ENCODE results near the gene CCRL2. TPM values are rescaled to one million over a fixed set of nuclear protein-coding genes. Genes with fewer than 3 reads are reported as not detected.

The CCRL2 gene
- total and polyA plus RNA-seq, 9 of the 15 experiments (the other 6 are each of a cell fraction or from before 2014, with no cell fraction given) = 3.4 to 5.7 (median 4.0) TPM

DNA sequence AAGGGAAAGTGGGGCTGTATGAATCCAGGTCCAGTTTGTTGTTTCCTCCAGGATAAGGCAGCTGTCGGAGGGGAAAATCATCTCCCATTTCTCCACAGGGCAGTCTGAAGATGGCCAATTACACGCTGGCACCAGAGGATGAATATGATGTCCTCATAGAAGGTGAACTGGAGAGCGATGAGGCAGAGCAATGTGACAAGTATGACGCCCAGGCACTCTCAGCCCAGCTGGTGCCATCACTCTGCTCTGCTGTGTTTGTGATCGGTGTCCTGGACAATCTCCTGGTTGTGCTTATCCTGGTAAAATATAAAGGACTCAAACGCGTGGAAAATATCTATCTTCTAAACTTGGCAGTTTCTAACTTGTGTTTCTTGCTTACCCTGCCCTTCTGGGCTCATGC is 911 bp downstream of the CCRL2 start (continued):
- TF ChIP-seq MYC (IDR thresholded peaks at IDR 0.05; ENCODE audit: low read depth, low read length) (no peak), MYC (CRISPR knock-in tag; IDR thresholded peaks at IDR 0.05; ENCODE audit: borderline replicate concordance, low read depth) (0 out of 2 replicates have a peak, but pooled peaks have one; percentile 17), TEAD1 (CRISPR knock-in tag; IDR thresholded peaks at IDR 0.05) (no peak), TCF7 (IDR thresholded peaks at IDR 0.05; ENCODE audit: borderline replicate concordance) (no peak), ELF2 (CRISPR knock-in tag; IDR thresholded peaks at IDR 0.05) (no peak), GTF2F1 (IDR thresholded peaks at IDR 0.05; ENCODE audit: low read depth, low read length) (no peak), ERF (CRISPR knock-in tag; IDR thresholded peaks at IDR 0.05) (0 out of 2 replicates have a peak, but pooled peaks have one; percentile 35), TRIM28 (IDR thresholded peaks at IDR 0.05) (no peak)
- TF ChIP-seq, protein P1, sequence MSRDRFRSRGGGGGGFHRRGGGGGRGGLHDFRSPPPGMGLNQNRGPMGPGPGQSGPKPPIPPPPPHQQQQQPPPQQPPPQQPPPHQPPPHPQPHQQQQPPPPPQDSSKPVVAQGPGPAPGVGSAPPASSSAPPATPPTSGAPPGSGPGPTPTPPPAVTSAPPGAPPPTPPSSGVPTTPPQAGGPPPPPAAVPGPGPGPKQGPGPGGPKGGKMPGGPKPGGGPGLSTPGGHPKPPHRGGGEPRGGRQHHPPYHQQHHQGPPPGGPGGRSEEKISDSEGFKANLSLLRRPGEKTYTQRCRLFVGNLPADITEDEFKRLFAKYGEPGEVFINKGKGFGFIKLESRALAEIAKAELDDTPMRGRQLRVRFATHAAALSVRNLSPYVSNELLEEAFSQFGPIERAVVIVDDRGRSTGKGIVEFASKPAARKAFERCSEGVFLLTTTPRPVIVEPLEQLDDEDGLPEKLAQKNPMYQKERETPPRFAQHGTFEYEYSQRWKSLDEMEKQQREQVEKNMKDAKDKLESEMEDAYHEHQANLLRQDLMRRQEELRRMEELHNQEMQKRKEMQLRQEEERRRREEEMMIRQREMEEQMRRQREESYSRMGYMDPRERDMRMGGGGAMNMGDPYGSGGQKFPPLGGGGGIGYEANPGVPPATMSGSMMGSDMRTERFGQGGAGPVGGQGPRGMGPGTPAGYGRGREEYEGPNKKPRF (IDR thresholded peaks at IDR 0.05; ENCODE audit: low read depth, low read length) = no peak

DNA sequence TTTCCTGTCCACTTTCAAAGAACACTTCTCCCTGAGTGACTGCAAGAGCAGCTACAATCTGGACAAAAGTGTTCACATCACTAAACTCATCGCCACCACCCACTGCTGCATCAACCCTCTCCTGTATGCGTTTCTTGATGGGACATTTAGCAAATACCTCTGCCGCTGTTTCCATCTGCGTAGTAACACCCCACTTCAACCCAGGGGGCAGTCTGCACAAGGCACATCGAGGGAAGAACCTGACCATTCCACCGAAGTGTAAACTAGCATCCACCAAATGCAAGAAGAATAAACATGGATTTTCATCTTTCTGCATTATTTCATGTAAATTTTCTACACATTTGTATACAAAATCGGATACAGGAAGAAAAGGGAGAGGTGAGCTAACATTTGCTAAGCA is 1.8 kb downstream of the CCRL2 start:
- ATAC-seq = no peak
- Histone ChIP-seq H3K4me1 (replicated peaks in 1 of 2; ENCODE audit: control insufficient read depth in 2 of 2, insufficient read depth in 2 of 2, low read length in 2 of 2) (peaks cover 25 to 46% of the 10 kb centered on the region in 2 experiments), H3K27ac (ENCODE audit: extremely low read depth, low read depth, low read length) (no peak overlapping the region), H3K9me3 (replicated peaks; ENCODE audit: control insufficient read depth, insufficient read depth, low read depth, low read length) (no peaks in the 10 kb centered on the region; the same call in 1 of the 2 replicates), H3K9me1 (ENCODE audit: control insufficient read depth, insufficient read depth, low read length) (no peaks in the 10 kb centered on the region), H3K9ac (ENCODE audit: insufficient read depth in 1 of 2, low read depth in 2 of 2, low read length in 2 of 2) (no peak overlapping the region), H3K4me3 (no peak overlapping the region), H4K20me1 (replicated peaks; ENCODE audit: control insufficient read depth, insufficient read depth, low read length) (no peaks in the 10 kb centered on the region), H3K79me2 (ENCODE audit: control insufficient read depth, insufficient read depth, low read length) (peaks cover 2% of the 10 kb centered on the region; the same call in 1 of the 3 replicates), H3K36me3 (ENCODE audit: control insufficient read depth, insufficient read depth, low read length) (no peaks in the 10 kb centered on the region), H3K27me3 (ENCODE audit: control insufficient read depth in 2 of 2, insufficient read depth in 2 of 2, low read length in 2 of 2) (no peaks in the 10 kb centered on the region), H2AFZ (ENCODE audit: low read depth, low read length) (no peak overlapping the region), H3K4me2 (ENCODE audit: insufficient read depth, low read length) (no peak overlapping the region)
- FAIRE-seq = no peak
- WGBS (ENCODE audit: insufficient coverage, low coverage, missing lambda C conversion rate) = 73% methylated on average over 7 of the region's 7 CpGs
- in situ Hi-C loops (cut with MboI) = loop anchor here (25.0 kb wide), 1 partner anchor 1372 kb away; the partner anchor contains the start of gene CLEC3B
- intact Hi-C loops (cut with micrococcal nuclease) = no loop called here
- peak in 3 of 4 experiments; percentile 28 to 39 (median 34) for DNase-seq (ENCODE audit: extremely low read depth in 1 of 4, low spot score in 3 of 4)
- ChIA-PET POLR2A (interaction anchor here (0.6 to 2.3 kb wide), 4 partner anchors 8 to 402 kb away, joined by 3 to 7 read pairs (median 5); no protein-coding TSS in a partner anchor), CTCF (ENCODE audit: low intra/inter-chr PET ratio) (no interaction called here)
- no TSS peak for BruUV-seq (replicated peaks)
- TF ChIP-seq HMG20B (CRISPR knock-in tag; IDR thresholded peaks at IDR 0.05) = no peak
- TF ChIP-seq MIER1 (IDR thresholded peaks at IDR 0.05; ENCODE audit: low read depth) = no peak
- no peak for TF ChIP-seq TOE1 (IDR thresholded peaks at IDR 0.05; ENCODE audit: borderline replicate concordance)
- 0 out of 2 replicates have a peak, but pooled peaks have one; percentile 33 for TF ChIP-seq TOE1 (CRISPR knock-in tag; IDR thresholded peaks at IDR 0.05; ENCODE audit: borderline replicate concordance, low read depth)
- TF ChIP-seq, protein P2, sequence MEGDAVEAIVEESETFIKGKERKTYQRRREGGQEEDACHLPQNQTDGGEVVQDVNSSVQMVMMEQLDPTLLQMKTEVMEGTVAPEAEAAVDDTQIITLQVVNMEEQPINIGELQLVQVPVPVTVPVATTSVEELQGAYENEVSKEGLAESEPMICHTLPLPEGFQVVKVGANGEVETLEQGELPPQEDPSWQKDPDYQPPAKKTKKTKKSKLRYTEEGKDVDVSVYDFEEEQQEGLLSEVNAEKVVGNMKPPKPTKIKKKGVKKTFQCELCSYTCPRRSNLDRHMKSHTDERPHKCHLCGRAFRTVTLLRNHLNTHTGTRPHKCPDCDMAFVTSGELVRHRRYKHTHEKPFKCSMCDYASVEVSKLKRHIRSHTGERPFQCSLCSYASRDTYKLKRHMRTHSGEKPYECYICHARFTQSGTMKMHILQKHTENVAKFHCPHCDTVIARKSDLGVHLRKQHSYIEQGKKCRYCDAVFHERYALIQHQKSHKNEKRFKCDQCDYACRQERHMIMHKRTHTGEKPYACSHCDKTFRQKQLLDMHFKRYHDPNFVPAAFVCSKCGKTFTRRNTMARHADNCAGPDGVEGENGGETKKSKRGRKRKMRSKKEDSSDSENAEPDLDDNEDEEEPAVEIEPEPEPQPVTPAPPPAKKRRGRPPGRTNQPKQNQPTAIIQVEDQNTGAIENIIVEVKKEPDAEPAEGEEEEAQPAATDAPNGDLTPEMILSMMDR (IDR thresholded peaks at IDR 0.05 in 2 of 3, conservative IDR thresholded peaks at IDR 0.05 in 1 of 3; ENCODE audit: insufficient read depth in 2 of 3, low read depth in 1 of 3, low read length in 3 of 3) = peak in 2 of 3 experiments; percentile 41 to 43; a peak in 4 of 6 replicates
- no peak for TF ChIP-seq GABPB2 (CRISPR knock-in tag; conservative IDR thresholded peaks at IDR 0.05)
- TF ChIP-seq RUNX1 (IDR thresholded peaks at IDR 0.05; ENCODE audit: low read depth) = no peak
- peak in 1 of 2 experiments; percentile 21; a peak in 1 of 4 replicates for TF ChIP-seq RAD21 (CRISPR knock-in tag; conservative IDR thresholded peaks at IDR 0.05 in 1 of 2, IDR thresholded peaks at IDR 0.05 in 1 of 2)
- no peak for TF ChIP-seq GABPA (tag; conservative IDR thresholded peaks at IDR 0.05; ENCODE audit: low read depth)
- TF ChIP-seq POLR2G (IDR thresholded peaks at IDR 0.05; ENCODE audit: low read depth, low read length) = no peak
